GM19372 (cell line): Measurements from ENCODE around the gene MAPK4.

ENCODE experiments used
- ATAC-seq: cut with Tn5 transposase; IDR thresholded peaks from one replicate; pipeline ENCODE4 v1.9.1; 2021; ENCODE audit warnings: mild to moderate bottlenecking, low read depth, moderate library complexity; ENCODE audit not compliant: unreplicated experiment

MAPK4 gene

GRCh38 chr18:50622320-50622719, 62.4 kb downstream of the MAPK4 start:
- ATAC-seq: no peak

GRCh38 chr18:50622865-50623393, 63.0 kb downstream of the MAPK4 start:
- no peak for ATAC-seq

- ATAC-seq: no peak
Observed at GRCh38 chr18:50623694-50624352, 63.9 kb downstream of the MAPK4 start.

- no peak for ATAC-seq
Observed at GRCh38 chr18:50624981-50625380, 65.1 kb downstream of the MAPK4 start.

- ATAC-seq: no peak
Observed at GRCh38 chr18:50626317-50626716, 66.4 kb downstream of the MAPK4 start.

- no peak for ATAC-seq
Observed at GRCh38 chr18:50627594-50628532, 68.0 kb downstream of the MAPK4 start.

GRCh38 chr18:50628533-50628905, 68.6 kb downstream of the MAPK4 start:
- ATAC-seq: no peak

- ATAC-seq: no peak
Observed at GRCh38 chr18:50629148-50629631, 69.3 kb downstream of the MAPK4 start.

GRCh38 chr18:50630895-50631294, 71.0 kb downstream of the MAPK4 start:
- no peak for ATAC-seq

GRCh38 chr18:50632895-50633515, 73.1 kb downstream of the MAPK4 start:
- ATAC-seq: no peak

- no peak for ATAC-seq
Observed at GRCh38 chr18:50633992-50634391, 74.1 kb downstream of the MAPK4 start.

GRCh38 chr18:50636366-50637057, 76.6 kb downstream of the MAPK4 start:
- no peak for ATAC-seq

GRCh38 chr18:50638016-50638883, 78.4 kb downstream of the MAPK4 start:
- no peak for ATAC-seq

GRCh38 chr18:50638884-50639420, 79.1 kb downstream of the MAPK4 start:
- ATAC-seq: no peak

GRCh38 chr18:50639711-50640110, 79.8 kb downstream of the MAPK4 start:
- ATAC-seq: no peak

- no peak for ATAC-seq
Observed at GRCh38 chr18:50642439-50642838, 82.6 kb downstream of the MAPK4 start.

GRCh38 chr18:50644146-50644545, 84.3 kb downstream of the MAPK4 start:
- ATAC-seq: no peak

- no peak for ATAC-seq
Observed at GRCh38 chr18:50644807-50645206, 84.9 kb downstream of the MAPK4 start.

GRCh38 chr18:50647237-50647636, 87.3 kb downstream of the MAPK4 start:
- ATAC-seq: no peak
